OCI-LY1 (cell line): ENCODE measurements around the gene BLACAT1.

Source experiments
- CTCF ChIP-seq: fragments of 200-600 bp; sonication (generic), shearing (Covaris generic); IDR thresholded peaks from 2 replicates; pipeline ENCODE4 v1.5.1; 2017; ENCODE audit warnings: mild to moderate bottlenecking, antibody characterized with exemption, low read length, moderate library complexity, mixed read lengths
- EZH2 ChIP-seq: fragments of 200-600 bp; sonication (generic), shearing (Covaris generic); IDR thresholded peaks from 2 replicates; pipeline ENCODE4 v1.8.0; 2017; ENCODE audit warnings: borderline replicate concordance, mixed run types, mild to moderate bottlenecking, antibody characterized with exemption, low read length, moderate library complexity, mixed read lengths

GRCh38 chr1:205452933-205453332 lies 2.9 kb downstream of the BLACAT1 start:
- no peak for TF ChIP-seq EZH2
- no peak for TF ChIP-seq CTCF
